OCI-LY1 (cell line): Measurements from ENCODE around the gene CHSY1.

Experiments used
- CTCF ChIP-seq: fragments of 200-600 bp; sonication (generic), shearing (Covaris generic); IDR thresholded peaks from 2 replicates; pipeline ENCODE4 v1.5.1; 2017; ENCODE audit warnings: mild to moderate bottlenecking, antibody characterized with exemption, low read length, moderate library complexity, mixed read lengths
- EZH2 ChIP-seq: fragments of 200-600 bp; sonication (generic), shearing (Covaris generic); IDR thresholded peaks from 2 replicates; pipeline ENCODE4 v1.8.0; 2017; ENCODE audit warnings: borderline replicate concordance, mixed run types, mild to moderate bottlenecking, antibody characterized with exemption, low read length, moderate library complexity, mixed read lengths

- peak; percentile 10; the same call in 1 of the 2 replicates for TF ChIP-seq CTCF
- TF ChIP-seq EZH2, result no peak
Observed at GRCh38 chr15:101251830-101252820, at the start of gene CHSY1.
